Measurements from ENCODE around the gene C1QTNF4. TPM values are rescaled to one million over a fixed set of nuclear protein-coding genes. Genes with fewer than 3 reads are reported as not detected.

Gene C1QTNF4
- total and polyA plus RNA-seq, 2 of the 13 experiments (the other 11 are each of a cell fraction or from before 2014, with no cell fraction given): not detected

DNA sequence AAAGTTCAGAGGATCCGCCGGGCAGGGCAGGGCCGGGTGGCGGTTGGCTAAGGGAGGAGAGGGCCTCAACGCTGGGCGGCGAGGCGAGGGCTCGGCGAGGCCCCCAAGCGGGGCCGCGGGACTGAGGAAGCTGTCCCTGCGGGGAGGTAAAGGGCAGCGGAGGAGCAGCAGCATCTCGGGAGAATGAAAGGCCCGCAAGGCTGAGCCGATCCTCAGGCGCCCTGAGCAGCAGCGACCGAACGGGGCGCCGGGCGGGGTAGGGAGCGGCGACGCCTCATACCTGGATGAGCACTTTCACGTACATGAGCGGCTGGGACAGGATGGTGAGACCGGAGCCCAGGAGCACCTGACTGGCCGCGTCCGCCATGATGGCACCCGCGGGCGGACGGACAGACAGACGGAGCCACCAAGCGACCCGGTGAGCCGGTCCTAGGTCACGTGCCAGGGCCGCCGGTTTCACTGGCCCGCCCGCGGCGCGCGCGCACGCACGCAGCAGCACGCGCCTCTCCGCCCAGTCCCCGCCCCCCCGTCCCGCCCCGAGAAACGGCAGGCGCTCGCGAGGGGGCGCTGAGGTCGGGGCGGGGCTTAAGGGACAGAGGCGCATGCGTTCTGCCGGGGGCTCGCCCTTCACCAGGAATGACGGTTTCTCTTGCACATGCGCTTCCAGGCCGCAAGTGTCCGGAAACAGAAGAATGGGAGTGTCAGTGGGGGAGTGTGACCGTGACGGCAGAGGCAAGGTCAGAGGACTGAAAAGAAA, 48.1 kb upstream of the C1QTNF4 start, which contains the start of gene MTCH2 (continued):
- TF ChIP-seq ZNF556 (CRISPR knock-in tag; IDR thresholded peaks at IDR 0.05; ENCODE audit: borderline replicate concordance) (peak; percentile 67; the same call in 1 of the 2 replicates), SRF (IDR thresholded peaks at IDR 0.05; ENCODE audit: low read depth, low read length) (no peak), ZNF816 (CRISPR knock-in tag; IDR thresholded peaks at IDR 0.05; ENCODE audit: borderline replicate concordance) (no peak), PHF8 (CRISPR knock-in tag; IDR thresholded peaks at IDR 0.05) (peak; percentile 93), ZFYVE20 (CRISPR knock-in tag; IDR thresholded peaks at IDR 0.05; ENCODE audit: borderline replicate concordance, low read depth) (no peak), ARHGAP35 (CRISPR knock-in tag; IDR thresholded peaks at IDR 0.05; ENCODE audit: borderline replicate concordance) (peak; percentile 19; the same call in 1 of the 2 replicates), KDM6A (CRISPR knock-in tag; IDR thresholded peaks at IDR 0.05; ENCODE audit: low read depth) (peak; percentile 10; the same call in 1 of the 2 replicates), MATR3 (CRISPR knock-in tag; IDR thresholded peaks at IDR 0.05) (no peak), MAZ (IDR thresholded peaks at IDR 0.05; ENCODE audit: borderline replicate concordance, low read depth, low read length) (peak; percentile 64), MAZ (CRISPR knock-in tag; IDR thresholded peaks at IDR 0.05; ENCODE audit: low read depth) (peak; percentile 66; the same call in 1 of the 2 replicates), POGZ (CRISPR knock-in tag; IDR thresholded peaks at IDR 0.05) (peak; percentile 73), CC2D1A (CRISPR knock-in tag; IDR thresholded peaks at IDR 0.05) (0 out of 2 replicates have a peak, but pooled peaks have one; percentile 73), ZNF709 (CRISPR knock-in tag; IDR thresholded peaks at IDR 0.05) (peak; percentile 77; the same call in 1 of the 2 replicates), POGK (CRISPR knock-in tag; conservative IDR thresholded peaks at IDR 0.05) (peak; percentile 97), ZNF232 (CRISPR knock-in tag; IDR thresholded peaks at IDR 0.05; ENCODE audit: borderline replicate concordance) (peak; percentile 72; the same call in 1 of the 2 replicates)
- TF ChIP-seq, protein P1, sequence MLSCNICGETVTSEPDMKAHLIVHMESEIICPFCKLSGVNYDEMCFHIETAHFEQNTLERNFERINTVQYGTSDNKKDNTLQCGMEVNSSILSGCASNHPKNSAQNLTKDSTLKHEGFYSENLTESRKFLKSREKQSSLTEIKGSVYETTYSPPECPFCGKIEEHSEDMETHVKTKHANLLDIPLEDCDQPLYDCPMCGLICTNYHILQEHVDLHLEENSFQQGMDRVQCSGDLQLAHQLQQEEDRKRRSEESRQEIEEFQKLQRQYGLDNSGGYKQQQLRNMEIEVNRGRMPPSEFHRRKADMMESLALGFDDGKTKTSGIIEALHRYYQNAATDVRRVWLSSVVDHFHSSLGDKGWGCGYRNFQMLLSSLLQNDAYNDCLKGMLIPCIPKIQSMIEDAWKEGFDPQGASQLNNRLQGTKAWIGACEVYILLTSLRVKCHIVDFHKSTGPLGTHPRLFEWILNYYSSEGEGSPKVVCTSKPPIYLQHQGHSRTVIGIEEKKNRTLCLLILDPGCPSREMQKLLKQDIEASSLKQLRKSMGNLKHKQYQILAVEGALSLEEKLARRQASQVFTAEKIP (CRISPR knock-in tag; IDR thresholded peaks at IDR 0.05; ENCODE audit: borderline replicate concordance): no peak
- TF ChIP-seq, protein P2, sequence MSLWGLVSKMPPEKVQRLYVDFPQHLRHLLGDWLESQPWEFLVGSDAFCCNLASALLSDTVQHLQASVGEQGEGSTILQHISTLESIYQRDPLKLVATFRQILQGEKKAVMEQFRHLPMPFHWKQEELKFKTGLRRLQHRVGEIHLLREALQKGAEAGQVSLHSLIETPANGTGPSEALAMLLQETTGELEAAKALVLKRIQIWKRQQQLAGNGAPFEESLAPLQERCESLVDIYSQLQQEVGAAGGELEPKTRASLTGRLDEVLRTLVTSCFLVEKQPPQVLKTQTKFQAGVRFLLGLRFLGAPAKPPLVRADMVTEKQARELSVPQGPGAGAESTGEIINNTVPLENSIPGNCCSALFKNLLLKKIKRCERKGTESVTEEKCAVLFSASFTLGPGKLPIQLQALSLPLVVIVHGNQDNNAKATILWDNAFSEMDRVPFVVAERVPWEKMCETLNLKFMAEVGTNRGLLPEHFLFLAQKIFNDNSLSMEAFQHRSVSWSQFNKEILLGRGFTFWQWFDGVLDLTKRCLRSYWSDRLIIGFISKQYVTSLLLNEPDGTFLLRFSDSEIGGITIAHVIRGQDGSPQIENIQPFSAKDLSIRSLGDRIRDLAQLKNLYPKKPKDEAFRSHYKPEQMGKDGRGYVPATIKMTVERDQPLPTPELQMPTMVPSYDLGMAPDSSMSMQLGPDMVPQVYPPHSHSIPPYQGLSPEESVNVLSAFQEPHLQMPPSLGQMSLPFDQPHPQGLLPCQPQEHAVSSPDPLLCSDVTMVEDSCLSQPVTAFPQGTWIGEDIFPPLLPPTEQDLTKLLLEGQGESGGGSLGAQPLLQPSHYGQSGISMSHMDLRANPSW (CRISPR knock-in tag; IDR thresholded peaks at IDR 0.05; ENCODE audit: borderline replicate concordance): peak; percentile 81; the same call in 1 of the 2 replicates
- TF ChIP-seq, protein P3, sequence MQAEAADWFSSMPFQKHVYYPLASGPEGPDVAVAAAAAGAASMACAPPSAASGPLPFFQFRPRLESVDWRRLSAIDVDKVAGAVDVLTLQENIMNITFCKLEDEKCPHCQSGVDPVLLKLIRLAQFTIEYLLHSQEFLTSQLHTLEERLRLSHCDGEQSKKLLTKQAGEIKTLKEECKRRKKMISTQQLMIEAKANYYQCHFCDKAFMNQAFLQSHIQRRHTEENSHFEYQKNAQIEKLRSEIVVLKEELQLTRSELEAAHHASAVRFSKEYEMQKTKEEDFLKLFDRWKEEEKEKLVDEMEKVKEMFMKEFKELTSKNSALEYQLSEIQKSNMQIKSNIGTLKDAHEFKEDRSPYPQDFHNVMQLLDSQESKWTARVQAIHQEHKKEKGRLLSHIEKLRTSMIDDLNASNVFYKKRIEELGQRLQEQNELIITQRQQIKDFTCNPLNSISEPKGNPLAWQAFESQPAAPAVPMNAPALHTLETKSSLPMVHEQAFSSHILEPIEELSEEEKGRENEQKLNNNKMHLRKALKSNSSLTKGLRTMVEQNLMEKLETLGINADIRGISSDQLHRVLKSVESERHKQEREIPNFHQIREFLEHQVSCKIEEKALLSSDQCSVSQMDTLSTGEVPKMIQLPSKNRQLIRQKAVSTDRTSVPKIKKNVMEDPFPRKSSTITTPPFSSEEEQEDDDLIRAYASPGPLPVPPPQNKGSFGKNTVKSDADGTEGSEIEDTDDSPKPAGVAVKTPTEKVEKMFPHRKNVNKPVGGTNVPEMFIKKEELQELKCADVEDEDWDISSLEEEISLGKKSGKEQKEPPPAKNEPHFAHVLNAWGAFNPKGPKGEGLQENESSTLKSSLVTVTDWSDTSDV (CRISPR knock-in tag; IDR thresholded peaks at IDR 0.05): no peak; the same call in 1 of the 2 replicates
- TF ChIP-seq, protein P4, sequence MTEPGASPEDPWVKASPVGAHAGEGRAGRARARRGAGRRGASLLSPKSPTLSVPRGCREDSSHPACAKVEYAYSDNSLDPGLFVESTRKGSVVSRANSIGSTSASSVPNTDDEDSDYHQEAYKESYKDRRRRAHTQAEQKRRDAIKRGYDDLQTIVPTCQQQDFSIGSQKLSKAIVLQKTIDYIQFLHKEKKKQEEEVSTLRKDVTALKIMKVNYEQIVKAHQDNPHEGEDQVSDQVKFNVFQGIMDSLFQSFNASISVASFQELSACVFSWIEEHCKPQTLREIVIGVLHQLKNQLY (CRISPR knock-in tag; IDR thresholded peaks at IDR 0.05): peak; percentile 71
